Activated CD8-positive, alpha-beta T cell treated with anti-CD3 and anti-CD28 coated beads for 36 hours (primary cell): ENCODE measurements around the gene POU2F1. TPM values are rescaled to one million over a fixed set of nuclear protein-coding genes. Genes with fewer than 3 reads are reported as not detected.

Source experiments
- ATAC-seq: fragments of 200-7000 bp; cut with Tn5 transposase; one replicate; pipeline ENCODE4 v1.10.0; 2021; ENCODE audit warnings: mild to moderate bottlenecking, moderate library complexity
- CTCF ChIA-PET: fragments of 350-600 bp; sonication (Branson Sonifier 250); formaldehyde crosslinking; loops from one replicate; lab custom pipeline; 2021; ENCODE audit warnings: antibody characterized with exemption; lab: Charles Lee
- POLR2A ChIA-PET: fragments of 350-600 bp; sonication (Branson Sonifier 250); formaldehyde crosslinking; loops from one replicate; lab custom pipeline; 2021; ENCODE audit warnings: antibody characterized with exemption; lab: Charles Lee
- DNase-seq: peaks from one replicate; pipeline ENCODE4 v3.0.0-alpha.2; 2020
- H3K27ac Mint-ChIP-seq: one replicate; pipeline ENCODE4 v1.8.0; 2021; ENCODE audit warnings: mild to moderate bottlenecking, mixed read lengths
- H3K27me3 Mint-ChIP-seq: one replicate; pipeline ENCODE4 v1.8.0; 2021; ENCODE audit warnings: mixed read lengths
- H3K36me3 Mint-ChIP-seq: one replicate; pipeline ENCODE4 v1.8.0; 2021; ENCODE audit warnings: low read depth, mixed read lengths
- H3K4me1 Mint-ChIP-seq: one replicate; pipeline ENCODE4 v1.8.0; 2021; ENCODE audit warnings: low read depth, mixed read lengths
- H3K4me3 Mint-ChIP-seq: one replicate; pipeline ENCODE4 v1.8.0; 2021; ENCODE audit warnings: mild to moderate bottlenecking, moderate library complexity, mixed read lengths
- H3K9me3 Mint-ChIP-seq: one replicate; pipeline ENCODE4 v1.8.0; 2021; ENCODE audit warnings: mixed read lengths
- CTCF ChIP-seq: fragments of 200-600 bp; IDR thresholded peaks from one replicate; pipeline ENCODE4 v1.8.0; 2022; ENCODE audit warnings: antibody characterized with exemption, mild to moderate bottlenecking
- intact Hi-C: fragments of 100-400 bp; cut with micrococcal nuclease; formaldehyde crosslinking; loops from one replicate; pipeline ENCODE4 v1.10.0; 2022
- total RNA-seq, 2 experiments: library from RNA; stranded (reverse); gene quantifications; one replicate each; pipeline ENCODE4 v1.2.3, GENCODE V29; 2021

The POU2F1 gene
- total RNA-seq, 2 experiments from 2014 or later = 23.6 to 24.2 TPM

DNA sequence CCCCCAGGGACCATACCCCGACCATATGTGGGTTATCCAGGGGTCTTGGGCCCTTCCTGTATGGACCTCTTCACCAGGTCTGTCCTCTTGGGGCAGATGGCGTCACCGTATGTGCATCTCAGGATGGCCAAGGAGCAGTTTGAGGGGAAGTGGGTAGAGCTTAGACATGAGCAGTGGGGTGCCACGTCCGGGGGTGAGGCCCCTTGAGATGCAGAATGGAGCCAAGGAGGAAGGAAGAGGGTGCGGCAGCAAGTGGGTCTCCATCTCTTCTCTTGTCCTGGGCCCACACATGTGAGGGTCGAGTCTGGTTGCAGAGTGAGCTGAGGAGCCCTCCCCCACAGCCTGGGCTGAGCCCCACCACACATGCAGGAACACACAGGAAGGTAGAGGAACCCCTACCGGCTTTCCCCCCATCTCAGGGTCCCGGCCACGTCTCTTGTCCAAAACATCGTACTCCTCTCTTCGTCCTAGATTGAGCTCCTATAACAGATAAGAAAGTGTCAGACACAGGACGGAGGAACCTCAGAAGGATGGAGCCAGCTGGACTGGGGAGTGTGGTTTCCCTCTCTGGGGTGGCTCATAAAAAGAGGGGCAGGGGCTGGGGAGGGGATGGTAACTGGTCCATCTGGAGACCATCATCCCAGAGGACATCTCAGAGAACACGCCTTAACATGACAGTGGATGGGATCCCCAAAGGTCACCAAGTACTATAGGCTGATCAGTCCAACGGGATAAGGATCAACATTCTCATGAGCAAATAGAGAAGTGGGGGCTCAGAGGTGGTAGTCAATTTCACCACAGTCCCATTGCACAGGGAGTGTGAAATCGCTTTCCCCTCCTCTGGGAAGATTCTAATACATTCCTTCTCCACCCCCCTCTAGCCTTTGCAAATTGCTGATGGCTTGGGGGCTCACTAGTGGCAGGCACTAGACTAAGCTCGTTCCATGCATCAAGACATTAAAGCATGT, 217.8 kb downstream of the POU2F1 start:
- ChIA-PET CTCF (interaction anchor here (0.9 to 7.5 kb wide), 21 partner anchors 9 to 459 kb away, joined by 3 to 69 read pairs (median 3); partner anchors contain the start of gene CD247), POLR2A (interaction anchor here (1.2 to 2.5 kb wide), 9 partner anchors 8 to 163 kb away, joined by 3 to 16 read pairs (median 6); no protein-coding TSS in a partner anchor)
- Mint-ChIP-seq H3K4me1 (peaks cover 80% of the 10 kb centered on the region), H3K9me3 (no peaks in the 10 kb centered on the region), H3K36me3 (peaks cover 84% of the 10 kb centered on the region), H3K4me3 (no peak overlapping the region), H3K27ac (peak overlapping the region; percentile 80), H3K27me3 (no peaks in the 10 kb centered on the region)
- no peak for TF ChIP-seq CTCF
- DNase-seq (peak; percentile 35), ATAC-seq (no peak)
- intact Hi-C loops = no loop called here

DNA sequence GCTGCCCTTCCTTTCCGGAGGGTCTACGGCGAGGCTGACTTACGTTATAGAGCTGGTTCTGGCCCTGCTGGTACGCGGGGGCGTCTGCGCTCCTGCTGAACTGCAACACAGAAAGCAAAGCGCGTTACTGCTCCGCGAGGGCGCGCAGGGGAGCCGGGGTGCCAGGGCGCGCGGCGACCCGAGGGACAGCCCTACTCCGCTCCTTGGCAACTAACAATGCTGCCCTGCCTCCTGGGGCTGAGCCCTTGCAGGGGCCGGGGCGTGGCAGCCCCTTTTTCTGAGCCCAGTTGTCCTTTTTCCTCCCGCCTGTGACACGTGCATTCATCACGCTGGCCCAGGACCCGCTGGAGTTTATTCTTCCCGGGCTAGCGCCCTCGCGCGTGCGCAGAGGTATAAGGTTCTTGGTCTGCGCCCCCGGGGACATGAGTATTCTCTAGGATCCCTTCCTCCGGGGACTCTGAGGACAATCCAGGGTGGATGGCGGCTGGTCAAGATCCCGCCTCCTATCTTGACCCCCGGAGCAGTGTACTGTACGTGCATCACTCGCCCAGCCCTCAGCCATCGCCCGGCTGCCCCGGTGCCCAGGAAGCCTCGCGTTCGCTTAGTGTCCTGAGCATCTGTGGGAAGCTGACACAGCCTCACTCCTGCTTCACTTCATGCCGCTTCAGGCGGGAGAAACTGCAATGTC, 218.8 kb downstream of the POU2F1 start:
- Mint-ChIP-seq H3K4me3 (peak overlapping the region; percentile 34), H3K27me3 (no peaks in the 10 kb centered on the region), H3K9me3 (no peaks in the 10 kb centered on the region), H3K4me1 (peaks cover 85% of the 10 kb centered on the region), H3K36me3 (peaks cover 81% of the 10 kb centered on the region), H3K27ac (peak overlapping the region; percentile 80)
- DNase-seq (peak; percentile 71), ATAC-seq (peak; percentile 44)
- ChIA-PET CTCF (interaction anchor here (1.0 to 7.5 kb wide), 14 partner anchors 9 to 460 kb away, joined by 3 to 69 read pairs (median 4); partner anchors contain the start of gene CD247), POLR2A (interaction anchor here (1.1 to 2.5 kb wide), 6 partner anchors 8 to 77 kb away, joined by 3 to 16 read pairs (median 4); no protein-coding TSS in a partner anchor)
- no peak for TF ChIP-seq CTCF
- intact Hi-C loops = no loop called here

DNA sequence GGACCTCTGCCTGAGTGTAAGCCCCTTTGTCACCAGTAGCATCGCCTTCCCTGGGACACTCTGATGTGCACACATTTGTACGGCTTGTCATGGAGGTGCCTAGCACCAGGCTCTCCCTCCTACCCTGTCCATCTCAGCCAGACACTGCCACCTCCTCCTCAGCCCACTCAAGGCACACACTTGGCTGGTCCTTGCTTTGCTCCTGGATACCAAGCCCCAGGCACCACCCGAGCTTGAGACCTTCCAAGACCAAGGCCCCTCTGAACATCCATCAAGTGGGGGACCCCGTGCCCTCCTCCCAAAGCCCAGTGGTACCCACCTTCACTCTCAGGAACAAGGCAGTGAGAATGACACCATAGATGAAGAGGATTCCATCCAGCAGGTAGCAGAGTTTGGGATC, 219.7 kb downstream of the POU2F1 start:
- H3K4me1 Mint-ChIP-seq = peaks cover 88% of the 10 kb centered on the region
- H3K9me3 Mint-ChIP-seq = no peaks in the 10 kb centered on the region
- ATAC-seq (no peak), DNase-seq (no peak)
- TF ChIP-seq CTCF = no peak
- H3K36me3 Mint-ChIP-seq = peaks cover 79% of the 10 kb centered on the region
- ChIA-PET POLR2A (interaction anchor here (1.1 to 1.7 kb wide), 4 partner anchors 9 to 76 kb away, joined by 3 to 4 read pairs (median 3); no protein-coding TSS in a partner anchor), CTCF (interaction anchor here (0.8 to 7.5 kb wide), 12 partner anchors 8 to 220 kb away, joined by 3 to 69 read pairs (median 5); partner anchors contain the start of genes CD247 and POU2F1)
- no peaks in the 10 kb centered on the region for H3K27me3 Mint-ChIP-seq
- intact Hi-C loops = loop anchor here (5.0 kb wide), 1 partner anchor 38 kb away; no protein-coding TSS in a partner anchor
- peak overlapping the region; percentile 34 for H3K4me3 Mint-ChIP-seq
- peak overlapping the region; percentile 43 for H3K27ac Mint-ChIP-seq

DNA sequence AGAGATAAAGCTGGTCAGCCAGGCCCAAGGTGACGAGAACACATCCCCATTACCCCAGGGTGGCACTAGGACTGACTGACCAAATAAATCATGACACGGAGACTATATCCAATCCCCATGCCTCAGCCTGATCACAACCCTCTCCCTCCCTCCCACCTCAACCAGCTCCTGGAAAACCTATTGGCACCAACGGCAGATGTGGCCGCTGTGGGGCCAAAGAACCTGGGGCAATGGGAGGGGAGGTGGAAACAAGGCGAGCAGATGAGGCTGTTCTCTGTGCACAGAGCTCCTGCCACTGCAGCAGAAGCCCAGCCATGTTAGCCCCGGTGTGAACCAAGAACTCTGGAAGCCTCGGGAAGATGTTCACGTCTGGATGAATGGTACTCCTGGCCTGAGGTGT, 220.1 kb downstream of the POU2F1 start:
- intact Hi-C loops = loop anchor here (5.0 kb wide), 1 partner anchor 38 kb away; no protein-coding TSS in a partner anchor
- Mint-ChIP-seq H3K36me3 (peaks cover 79% of the 10 kb centered on the region), H3K9me3 (no peaks in the 10 kb centered on the region), H3K27me3 (no peaks in the 10 kb centered on the region), H3K27ac (no peak overlapping the region), H3K4me3 (no peak overlapping the region), H3K4me1 (peaks cover 88% of the 10 kb centered on the region)
- TF ChIP-seq CTCF = no peak
- ChIA-PET CTCF (interaction anchor here (0.8 to 7.5 kb wide), 17 partner anchors 8 to 381 kb away, joined by 3 to 69 read pairs (median 5); partner anchors contain the start of genes CD247, CREG1 and POU2F1), POLR2A (interaction anchor here (0.8 to 1.7 kb wide), 6 partner anchors 9 to 77 kb away, joined by 3 to 4 read pairs (median 3); partner anchors contain the start of gene CD247)
- no peak for DNase-seq
- no peak for ATAC-seq
